ENCODE data around the gene BLM.

BLM gene

DNA sequence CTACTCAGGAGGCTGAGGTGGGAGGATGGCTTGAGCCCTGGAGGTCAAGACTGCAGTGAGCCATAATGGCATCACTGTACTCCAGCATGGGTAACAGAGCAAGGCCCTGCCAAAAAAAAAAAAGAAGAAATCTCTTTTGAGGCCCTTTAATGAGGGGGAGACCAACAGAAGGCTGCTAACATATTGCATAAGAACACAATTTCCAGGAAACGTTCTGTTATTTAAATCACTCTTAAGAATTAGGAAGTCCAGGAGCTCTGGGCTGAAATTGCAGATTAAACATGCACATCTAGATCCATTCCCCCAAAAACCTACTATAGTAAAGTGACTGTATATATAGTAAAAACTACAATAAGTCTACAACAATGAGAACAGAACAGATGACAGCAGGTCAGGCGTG is 16.1 kb upstream of the BLM start:
- Histone ChIP-seq H3K27me3 (ENCODE audit: control insufficient read depth, insufficient read depth, low read length) (no peaks in the 10 kb centered on the region), H3K4me1 (ENCODE audit: control insufficient read depth, insufficient read depth, low read length) (no peaks in the 10 kb centered on the region), H3K9ac (ENCODE audit: low read length) (no peak overlapping the region), H3K36me3 (ENCODE audit: control insufficient read depth, insufficient read depth, low read length) (no peaks in the 10 kb centered on the region), H3K4me3 (ENCODE audit: low read length) (no peak overlapping the region), H3K27ac (ENCODE audit: low read depth, low read length) (no peak overlapping the region)

DNA sequence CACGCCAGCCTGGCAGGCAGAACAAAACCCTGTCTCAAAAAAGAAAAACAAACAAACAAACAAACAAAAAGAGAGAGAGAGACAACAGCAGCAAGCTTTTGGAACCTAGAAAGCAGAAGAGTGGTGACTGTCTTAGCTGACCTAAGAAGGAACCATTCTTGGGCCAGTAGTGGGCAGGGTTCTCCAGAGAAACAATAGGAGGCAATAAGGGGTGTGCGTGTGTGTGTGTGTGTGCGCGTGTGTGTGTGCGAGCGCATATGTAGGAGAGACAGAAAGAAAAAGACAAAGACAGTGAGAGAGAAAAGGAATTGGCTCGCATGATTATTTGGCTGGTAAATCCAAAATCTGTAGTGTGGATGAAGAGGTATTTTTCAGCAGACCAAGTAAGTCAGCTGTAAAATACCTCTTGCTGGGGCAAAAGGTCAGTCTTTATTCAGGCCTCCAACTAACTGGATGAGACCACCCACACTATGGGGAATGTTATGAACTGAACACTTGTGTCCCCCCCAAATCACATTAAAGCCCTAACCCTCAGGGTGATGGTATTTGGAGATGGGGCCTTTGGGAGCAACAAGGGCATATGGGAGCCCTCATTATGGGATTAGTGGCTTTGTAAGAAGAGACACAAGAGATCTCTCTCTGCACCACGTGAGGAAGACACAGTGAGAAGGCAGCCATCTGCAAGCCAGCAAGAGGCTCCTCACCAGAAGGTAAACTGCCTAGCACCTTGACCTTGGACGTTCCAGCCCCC is 15.1 kb upstream of the BLM start:
- Histone ChIP-seq H3K27me3 (ENCODE audit: control insufficient read depth, insufficient read depth, low read length) (no peaks in the 10 kb centered on the region), H3K4me1 (ENCODE audit: control insufficient read depth, insufficient read depth, low read length) (no peaks in the 10 kb centered on the region), H3K9ac (ENCODE audit: low read length) (no peak overlapping the region), H3K27ac (ENCODE audit: low read depth, low read length) (no peak overlapping the region), H3K4me3 (ENCODE audit: low read length) (no peak overlapping the region), H3K36me3 (ENCODE audit: control insufficient read depth, insufficient read depth, low read length) (no peaks in the 10 kb centered on the region)

DNA sequence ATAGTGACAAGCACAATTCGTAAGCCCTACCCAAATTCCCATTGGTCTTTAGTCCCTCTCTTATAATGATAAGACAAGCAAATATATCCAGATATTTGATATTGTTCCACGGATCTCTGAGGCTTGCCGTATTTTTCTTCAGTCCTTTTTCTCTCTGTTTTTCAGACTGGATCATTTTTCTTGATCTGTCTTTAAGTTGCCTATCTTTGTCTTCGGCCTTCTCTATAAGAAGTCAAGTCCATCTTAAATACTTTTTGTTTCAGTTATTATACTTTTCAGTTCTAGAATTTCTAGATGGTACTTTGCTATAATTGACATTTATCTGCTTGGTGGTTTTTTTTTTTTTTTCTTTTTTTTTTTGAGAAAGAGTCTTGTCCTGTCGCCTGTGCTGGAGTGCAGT is 13.7 kb upstream of the BLM start:
- no peaks in the 10 kb centered on the region for H3K36me3 ChIP-seq (ENCODE audit: control insufficient read depth, insufficient read depth, low read length)
- no peak overlapping the region for H3K27ac ChIP-seq (ENCODE audit: low read depth, low read length)
- no peak overlapping the region for H3K9ac ChIP-seq (ENCODE audit: low read length)
- no peaks in the 10 kb centered on the region for H3K4me1 ChIP-seq (ENCODE audit: control insufficient read depth, insufficient read depth, low read length)
- H3K27me3 ChIP-seq (ENCODE audit: control insufficient read depth, insufficient read depth, low read length): no peaks in the 10 kb centered on the region
- no peak overlapping the region for H3K4me3 ChIP-seq (ENCODE audit: low read length)

DNA sequence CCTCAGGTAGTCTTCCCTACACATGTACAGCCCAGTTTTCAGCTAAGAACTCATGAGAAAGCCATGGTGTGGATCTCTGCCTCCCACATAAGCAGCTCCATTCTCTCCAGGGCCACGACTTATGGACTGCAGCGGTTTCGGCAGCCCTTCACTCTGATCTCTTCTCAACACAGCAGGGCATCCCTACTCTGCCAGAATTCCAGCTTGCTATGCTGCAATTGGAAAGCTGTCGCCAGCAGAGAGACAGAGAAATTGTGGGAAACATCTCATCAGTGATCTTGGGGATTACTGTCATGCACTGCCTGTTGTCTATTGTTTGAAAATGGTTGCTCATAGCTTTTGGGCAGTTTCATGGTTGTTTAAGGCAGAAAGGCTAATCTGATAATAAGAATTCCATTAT is 11.9 kb upstream of the BLM start:
- Histone ChIP-seq H3K4me3 (ENCODE audit: low read length) (no peak overlapping the region), H3K27ac (ENCODE audit: low read depth, low read length) (no peak overlapping the region), H3K36me3 (ENCODE audit: control insufficient read depth, insufficient read depth, low read length) (no peaks in the 10 kb centered on the region), H3K27me3 (ENCODE audit: control insufficient read depth, insufficient read depth, low read length) (no peaks in the 10 kb centered on the region), H3K4me1 (ENCODE audit: control insufficient read depth, insufficient read depth, low read length) (no peaks in the 10 kb centered on the region), H3K9ac (ENCODE audit: low read length) (no peak overlapping the region)

DNA sequence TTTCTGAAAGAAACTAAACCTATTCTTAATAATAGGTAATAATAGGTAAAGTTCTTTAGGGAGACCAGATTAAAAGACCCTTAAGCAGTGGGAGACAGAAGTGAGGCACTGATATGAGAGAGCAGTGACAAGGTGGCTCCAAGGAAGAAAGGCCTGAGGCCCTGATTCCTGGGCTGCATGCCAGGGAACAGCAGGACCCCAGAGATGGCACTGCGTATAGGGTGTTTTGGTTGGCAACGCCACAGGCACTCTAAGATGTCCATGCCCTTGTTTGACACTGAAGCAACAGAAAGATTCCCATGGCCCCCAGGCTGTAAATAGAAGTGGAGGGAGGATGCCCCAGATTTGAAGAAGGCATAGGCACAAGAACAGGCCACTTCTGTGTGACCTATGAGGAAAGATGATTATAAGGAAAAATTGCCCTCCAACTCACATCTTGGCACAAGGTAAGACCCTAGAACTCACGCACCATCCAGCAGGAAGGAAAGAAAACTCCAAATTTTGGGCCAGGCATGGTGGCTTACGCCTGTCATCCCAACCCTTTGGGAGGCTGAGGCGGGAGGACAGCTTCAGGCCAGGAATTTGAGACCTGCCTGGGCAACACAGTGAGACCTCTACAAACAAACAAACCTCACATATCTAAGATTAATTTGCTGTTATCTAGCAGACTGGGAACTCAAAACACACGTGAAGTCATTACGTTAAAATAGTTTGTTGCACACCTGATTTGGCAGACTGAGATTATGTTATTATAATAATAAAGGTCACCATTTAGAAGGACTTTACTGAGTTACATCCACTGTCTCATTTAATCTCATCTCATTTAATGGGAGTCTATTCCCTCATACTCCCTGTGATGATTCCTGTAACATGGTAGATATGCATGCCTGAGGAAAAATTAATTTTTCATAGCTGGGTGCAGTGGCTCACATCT is 10.5 kb upstream of the BLM start:
- H3K36me3 ChIP-seq (ENCODE audit: control insufficient read depth, insufficient read depth, low read length): no peaks in the 10 kb centered on the region
- H3K9ac ChIP-seq (ENCODE audit: low read length): no peak overlapping the region
- H3K27ac ChIP-seq (ENCODE audit: low read depth, low read length): no peak overlapping the region
- no peaks in the 10 kb centered on the region for H3K27me3 ChIP-seq (ENCODE audit: control insufficient read depth, insufficient read depth, low read length)
- no peak overlapping the region for H3K4me3 ChIP-seq (ENCODE audit: low read length)
- H3K4me1 ChIP-seq (ENCODE audit: control insufficient read depth, insufficient read depth, low read length): no peaks in the 10 kb centered on the region

DNA sequence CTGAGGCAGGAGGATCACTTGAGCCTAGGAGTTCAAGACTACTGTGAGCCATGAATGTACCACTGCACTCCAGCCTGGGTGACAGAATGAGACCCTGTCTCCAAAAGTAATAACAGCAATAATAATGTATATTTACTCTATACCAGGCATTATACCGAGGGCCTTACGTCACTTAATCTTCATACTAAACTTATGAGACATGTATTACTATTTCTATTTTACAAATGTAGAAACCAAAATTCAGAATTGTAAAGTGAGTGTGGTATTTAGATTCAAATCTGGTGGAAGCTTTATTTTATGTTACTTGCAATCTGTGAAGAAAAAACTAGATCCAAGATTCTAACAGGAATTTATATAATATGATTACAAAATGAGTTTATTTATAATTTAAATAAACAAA is 9.7 kb upstream of the BLM start:
- Histone ChIP-seq H3K9ac (ENCODE audit: low read length) (no peak overlapping the region), H3K27me3 (ENCODE audit: control insufficient read depth, insufficient read depth, low read length) (no peaks in the 10 kb centered on the region), H3K4me3 (ENCODE audit: low read length) (no peak overlapping the region), H3K36me3 (ENCODE audit: control insufficient read depth, insufficient read depth, low read length) (no peaks in the 10 kb centered on the region), H3K4me1 (ENCODE audit: control insufficient read depth, insufficient read depth, low read length) (no peaks in the 10 kb centered on the region), H3K27ac (ENCODE audit: low read depth, low read length) (no peak overlapping the region)

DNA sequence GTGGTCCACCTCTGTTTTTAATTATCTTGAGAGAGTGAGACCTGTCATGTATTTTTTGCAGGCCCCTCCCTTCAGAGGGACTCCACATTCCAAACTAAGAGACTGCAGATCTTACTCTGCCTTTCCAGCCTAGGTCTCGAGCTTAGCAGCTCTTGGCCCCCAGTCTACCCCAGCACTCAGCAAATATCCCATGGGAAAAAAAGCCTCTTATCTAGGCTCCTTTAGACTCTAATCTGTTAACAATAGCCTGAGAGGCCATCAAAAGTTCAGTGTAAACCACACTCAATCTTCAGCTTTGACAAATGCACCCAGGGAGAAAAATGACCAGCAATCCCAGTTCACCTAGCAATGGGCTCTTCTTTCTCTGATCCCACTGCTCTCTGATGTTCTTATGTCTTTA is 8.6 kb upstream of the BLM start:
- Histone ChIP-seq H3K27ac (ENCODE audit: low read depth, low read length) (no peak overlapping the region), H3K4me3 (ENCODE audit: low read length) (no peak overlapping the region), H3K27me3 (ENCODE audit: control insufficient read depth, insufficient read depth, low read length) (no peaks in the 10 kb centered on the region), H3K9ac (ENCODE audit: low read length) (no peak overlapping the region), H3K36me3 (ENCODE audit: control insufficient read depth, insufficient read depth, low read length) (no peaks in the 10 kb centered on the region), H3K4me1 (ENCODE audit: control insufficient read depth, insufficient read depth, low read length) (no peaks in the 10 kb centered on the region)

DNA sequence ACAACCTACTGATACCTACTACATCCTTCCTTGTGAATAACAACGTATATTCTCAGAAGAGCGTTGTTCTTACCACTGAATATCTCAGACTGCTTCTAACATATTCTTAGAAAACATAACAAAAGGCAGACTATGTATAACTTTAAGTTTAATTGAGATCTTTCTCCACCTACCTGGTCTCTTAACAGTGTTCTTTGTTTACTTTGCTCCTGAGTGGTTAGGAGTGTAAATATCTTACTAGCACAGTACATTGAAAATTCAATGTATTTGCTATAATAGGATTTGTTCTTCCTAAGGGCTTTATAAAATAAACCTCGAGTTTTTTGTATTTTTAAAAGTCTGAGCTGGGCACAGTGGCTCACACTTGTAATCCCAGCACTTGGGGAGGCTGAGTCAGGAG is 7.9 kb upstream of the BLM start:
- Histone ChIP-seq H3K4me1 (ENCODE audit: control insufficient read depth, insufficient read depth, low read length) (no peaks in the 10 kb centered on the region), H3K27me3 (ENCODE audit: control insufficient read depth, insufficient read depth, low read length) (no peaks in the 10 kb centered on the region), H3K36me3 (ENCODE audit: control insufficient read depth, insufficient read depth, low read length) (no peaks in the 10 kb centered on the region), H3K9ac (ENCODE audit: low read length) (no peak overlapping the region), H3K4me3 (ENCODE audit: low read length) (no peak overlapping the region), H3K27ac (ENCODE audit: low read depth, low read length) (no peak overlapping the region)

DNA sequence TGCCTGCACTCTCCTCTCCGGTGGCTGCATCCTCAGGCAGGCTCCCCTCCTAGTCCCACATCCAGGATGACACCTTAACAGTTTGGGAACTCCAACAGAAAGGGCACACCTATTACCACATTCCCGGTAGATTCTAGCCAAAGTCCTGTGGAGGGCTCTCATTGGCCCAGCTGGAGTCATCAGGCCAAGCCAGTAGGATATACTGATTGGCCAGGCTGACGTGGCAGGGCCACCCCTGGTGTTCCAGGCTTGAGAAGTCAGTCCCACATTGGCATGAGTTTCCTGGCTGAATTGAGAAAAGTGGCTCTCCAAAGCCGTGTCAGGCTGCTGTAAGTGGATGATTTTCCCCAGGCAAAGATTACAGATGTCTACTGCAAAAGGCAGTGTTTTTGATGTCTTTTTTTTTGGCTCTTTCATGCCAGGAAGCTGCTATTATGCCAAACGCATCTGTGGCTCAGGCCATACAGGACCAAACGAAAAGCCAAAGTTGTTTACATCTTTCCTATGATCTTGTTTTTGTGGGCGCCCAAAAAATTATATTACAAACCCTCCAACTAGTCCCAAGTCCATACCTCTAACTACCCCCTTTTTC is 6.6 kb upstream of the BLM start:
- Histone ChIP-seq H3K36me3 (ENCODE audit: control insufficient read depth, insufficient read depth, low read length) (no peaks in the 10 kb centered on the region), H3K27ac (ENCODE audit: low read depth, low read length) (no peak overlapping the region), H3K4me1 (ENCODE audit: control insufficient read depth, insufficient read depth, low read length) (no peaks in the 10 kb centered on the region), H3K9ac (ENCODE audit: low read length) (no peak overlapping the region), H3K4me3 (ENCODE audit: low read length) (no peak overlapping the region), H3K27me3 (ENCODE audit: control insufficient read depth, insufficient read depth, low read length) (no peaks in the 10 kb centered on the region)

DNA sequence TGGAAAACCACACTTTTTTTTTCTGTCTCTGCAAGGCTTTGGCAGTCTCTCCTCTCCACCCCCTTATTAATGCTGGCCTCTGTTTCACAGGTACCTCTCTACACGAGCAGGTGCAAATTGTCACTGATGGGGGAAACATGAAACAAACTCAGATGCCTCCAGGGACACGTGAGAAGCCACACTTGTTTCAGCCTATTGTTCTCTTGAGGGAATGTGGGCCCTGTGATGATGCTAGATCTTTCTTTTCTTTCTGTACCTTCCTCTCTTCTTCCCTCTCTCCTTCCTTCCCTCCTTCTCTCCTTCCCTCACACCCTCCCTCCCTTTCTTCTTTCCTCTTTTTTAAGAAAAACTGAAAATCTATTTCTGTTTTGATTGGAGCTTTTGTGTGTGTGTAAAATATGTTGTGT is 5.7 kb upstream of the BLM start:
- H3K36me3 ChIP-seq (ENCODE audit: control insufficient read depth, insufficient read depth, low read length): no peaks in the 10 kb centered on the region
- H3K4me1 ChIP-seq (ENCODE audit: control insufficient read depth, insufficient read depth, low read length): peaks cover 2% of the 10 kb centered on the region
- no peaks in the 10 kb centered on the region for H3K27me3 ChIP-seq (ENCODE audit: control insufficient read depth, insufficient read depth, low read length)
- H3K9ac ChIP-seq (ENCODE audit: low read length): no peak overlapping the region
- no peak overlapping the region for H3K4me3 ChIP-seq (ENCODE audit: low read length)
- no peak overlapping the region for H3K27ac ChIP-seq (ENCODE audit: low read depth, low read length)

DNA sequence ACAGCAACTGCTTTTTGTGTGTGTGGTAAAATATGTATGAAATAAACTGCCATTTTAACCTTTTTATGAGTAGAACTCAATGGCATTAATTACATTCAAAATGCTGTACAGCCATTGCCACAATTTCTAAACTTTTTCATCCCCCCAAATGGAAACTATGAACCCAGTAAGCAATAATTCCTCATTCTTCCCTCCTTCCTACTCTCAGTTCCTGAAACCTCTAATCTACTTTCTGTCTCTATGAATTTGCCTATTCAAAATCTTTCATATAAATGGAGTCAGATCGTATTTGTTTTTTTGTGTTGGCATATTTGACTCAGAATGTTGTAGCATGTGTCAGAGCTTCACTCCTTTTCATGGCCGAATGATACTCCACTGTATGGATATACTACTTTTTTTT is 5.3 kb upstream of the BLM start:
- no peak overlapping the region for H3K4me3 ChIP-seq (ENCODE audit: low read length)
- no peaks in the 10 kb centered on the region for H3K36me3 ChIP-seq (ENCODE audit: control insufficient read depth, insufficient read depth, low read length)
- no peaks in the 10 kb centered on the region for H3K27me3 ChIP-seq (ENCODE audit: control insufficient read depth, insufficient read depth, low read length)
- peaks cover 2% of the 10 kb centered on the region for H3K4me1 ChIP-seq (ENCODE audit: control insufficient read depth, insufficient read depth, low read length)
- no peak overlapping the region for H3K27ac ChIP-seq (ENCODE audit: low read depth, low read length)
- H3K9ac ChIP-seq (ENCODE audit: low read length): no peak overlapping the region

DNA sequence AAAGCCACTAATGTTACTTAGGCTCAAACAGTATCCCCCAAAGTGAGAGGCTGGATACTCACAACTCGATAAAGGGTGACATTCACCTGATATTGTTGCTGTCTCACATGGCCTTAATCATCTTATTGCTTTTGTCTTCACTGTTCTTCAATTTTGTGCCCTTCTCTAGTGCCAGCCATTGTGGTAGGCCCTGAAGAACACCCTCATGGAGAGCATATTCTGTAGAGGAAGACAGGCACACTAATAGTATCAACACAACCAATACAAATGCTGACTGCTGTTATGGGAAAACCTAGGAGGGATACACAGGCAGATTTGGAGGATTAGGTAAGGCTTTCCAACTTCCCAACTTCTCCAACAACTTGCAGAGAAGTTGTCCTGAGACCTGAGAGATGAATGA is 4.1 kb upstream of the BLM start:
- H3K4me1 ChIP-seq (ENCODE audit: control insufficient read depth, insufficient read depth, low read length): peaks cover 2% of the 10 kb centered on the region
- no peak overlapping the region for H3K27ac ChIP-seq (ENCODE audit: low read depth, low read length)
- H3K4me3 ChIP-seq (ENCODE audit: low read length): no peak overlapping the region
- no peaks in the 10 kb centered on the region for H3K27me3 ChIP-seq (ENCODE audit: control insufficient read depth, insufficient read depth, low read length)
- H3K9ac ChIP-seq (ENCODE audit: low read length): no peak overlapping the region
- H3K36me3 ChIP-seq (ENCODE audit: control insufficient read depth, insufficient read depth, low read length): no peaks in the 10 kb centered on the region

Measured in rectal smooth muscle tissue (tissue), 1 donor.